ENCODE measurements around the gene C1orf21.
A peak's percentile ranks its signal among the peaks of the same experiment; 100 is the strongest.

The C1orf21 gene

DNA sequence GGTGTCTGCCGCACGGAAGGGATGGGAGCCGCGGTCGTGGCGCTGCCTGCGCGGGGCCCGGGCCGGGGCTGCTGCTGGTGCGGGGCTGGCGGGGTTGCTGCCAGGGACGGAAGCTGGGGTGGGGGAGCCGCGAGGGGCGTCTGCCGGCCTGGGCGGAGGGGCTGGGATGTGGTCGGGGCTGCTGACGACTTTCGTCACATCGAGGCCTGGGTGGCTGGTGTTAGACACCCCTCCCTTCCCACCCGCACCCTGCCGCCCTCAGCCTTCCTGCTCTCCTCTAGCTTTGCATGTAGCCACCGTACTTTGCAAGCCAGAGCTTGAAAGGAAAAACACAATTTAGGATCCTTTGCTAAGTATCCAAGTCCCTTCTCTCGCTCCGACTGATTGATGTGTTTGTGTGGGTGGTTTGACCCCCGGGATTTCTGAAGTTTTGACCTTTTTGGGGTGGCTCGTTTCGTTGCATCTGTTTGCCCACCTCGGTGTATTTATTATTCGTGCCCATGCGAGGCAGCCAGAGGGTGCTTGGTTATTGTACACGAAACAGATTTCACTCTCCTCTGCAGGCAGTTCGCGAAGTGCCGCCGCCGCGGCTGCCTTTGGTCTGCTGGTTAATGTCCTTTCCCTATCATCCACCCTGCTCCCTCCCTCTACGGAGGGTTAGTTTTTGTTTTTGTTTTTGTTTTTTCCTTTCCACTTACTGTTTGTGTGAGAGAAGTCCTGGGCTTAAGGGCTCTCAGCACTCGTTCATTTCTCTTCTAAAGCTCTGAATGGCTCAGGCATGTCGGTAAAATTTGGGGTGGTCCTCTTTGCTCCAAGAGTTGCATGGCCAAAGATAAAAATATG is 868 bp downstream of the C1orf21 start:
- DNase-seq = peak; percentile 10

DNA sequence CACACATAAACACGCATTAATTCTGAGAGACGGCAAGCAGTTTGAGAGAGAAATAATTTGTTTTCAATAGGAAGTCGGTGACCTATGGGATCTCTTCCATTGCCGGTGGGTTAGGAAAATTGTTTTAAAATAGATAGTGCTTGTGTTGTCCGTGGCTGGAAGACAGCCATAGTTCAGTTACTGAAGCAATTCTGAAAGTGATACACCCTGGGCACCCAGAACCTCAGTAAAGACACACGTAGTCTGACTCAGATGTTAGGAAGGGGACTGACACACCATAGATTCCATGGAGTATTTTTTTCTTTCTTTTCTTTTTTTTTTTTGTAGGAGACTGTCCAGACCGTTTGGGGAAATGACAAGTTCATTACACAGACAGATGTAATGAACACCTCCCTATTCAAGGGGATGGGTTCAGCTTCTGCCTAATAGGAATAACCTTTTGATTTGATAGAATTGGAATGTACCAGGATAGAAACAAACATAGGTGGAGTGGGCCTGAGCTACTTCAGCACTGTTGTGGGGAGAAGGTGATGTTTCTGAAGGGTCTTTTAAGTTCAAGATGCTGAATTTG is 1.6 kb downstream of the C1orf21 start:
- peak; percentile 85 for DNase-seq

- DNase-seq = no peak
These were observed 2.1 kb downstream of the C1orf21 start for GRCh38 chr1:184388971-184389370.

DNA sequence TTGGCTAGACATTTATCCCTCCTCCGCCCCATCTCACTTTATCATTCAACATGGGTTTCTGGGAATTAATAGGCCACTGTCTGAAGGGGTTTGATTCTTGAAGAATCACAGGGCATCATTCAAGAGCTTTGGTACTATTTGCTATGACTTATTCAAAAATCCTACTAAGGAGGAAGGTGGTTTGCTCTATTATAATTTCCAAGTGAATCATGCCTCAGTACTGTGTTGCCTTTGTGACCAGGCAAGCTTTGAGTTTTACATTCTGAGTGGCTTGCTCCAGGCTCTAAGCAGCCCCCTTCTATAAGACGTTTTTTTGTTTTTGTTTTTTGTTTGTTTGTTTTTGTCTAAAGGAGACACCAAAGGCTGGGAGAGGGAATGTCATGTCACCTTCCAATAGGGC is 2.6 kb downstream of the C1orf21 start:
- no peak for DNase-seq

DNA sequence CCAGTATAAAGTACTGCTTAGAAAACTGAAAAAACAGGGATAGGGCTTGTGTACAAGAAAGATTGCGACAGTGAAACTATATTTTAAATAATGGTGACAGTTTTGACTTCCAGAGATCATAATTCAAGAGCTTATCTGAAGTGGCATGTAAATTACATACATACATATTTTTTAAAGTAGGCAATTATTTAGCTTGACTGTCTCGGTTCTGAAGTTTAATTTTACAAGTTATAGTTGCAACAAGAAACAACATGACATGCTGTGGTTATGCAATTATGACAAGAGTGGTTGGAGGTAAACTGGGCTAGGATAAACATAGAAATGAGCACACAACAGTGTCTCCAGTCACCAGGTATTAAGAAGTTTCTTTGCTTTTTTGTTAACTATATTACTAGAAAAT is 4.1 kb downstream of the C1orf21 start:
- DNase-seq = peak; percentile 38

DNA sequence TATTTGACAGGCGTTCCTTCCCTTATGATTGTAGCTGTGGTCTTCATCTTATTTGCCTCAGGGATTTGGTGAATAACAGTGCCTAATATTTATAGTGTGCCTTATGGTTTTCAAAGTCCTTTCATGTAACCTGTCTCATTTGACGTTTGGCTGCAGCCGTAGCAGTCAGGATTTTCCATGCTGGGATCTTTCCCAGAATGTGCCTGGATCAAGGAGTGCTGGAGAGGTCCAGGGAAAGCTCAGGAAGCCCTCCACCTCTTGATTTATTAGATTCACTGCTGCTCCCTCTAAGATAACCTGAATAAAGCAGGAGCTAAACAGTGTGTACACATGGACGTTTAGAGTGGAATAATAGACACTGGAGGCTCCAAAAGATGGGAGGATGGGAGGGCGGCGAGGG is 5.2 kb downstream of the C1orf21 start:
- no peak for DNase-seq

DNA sequence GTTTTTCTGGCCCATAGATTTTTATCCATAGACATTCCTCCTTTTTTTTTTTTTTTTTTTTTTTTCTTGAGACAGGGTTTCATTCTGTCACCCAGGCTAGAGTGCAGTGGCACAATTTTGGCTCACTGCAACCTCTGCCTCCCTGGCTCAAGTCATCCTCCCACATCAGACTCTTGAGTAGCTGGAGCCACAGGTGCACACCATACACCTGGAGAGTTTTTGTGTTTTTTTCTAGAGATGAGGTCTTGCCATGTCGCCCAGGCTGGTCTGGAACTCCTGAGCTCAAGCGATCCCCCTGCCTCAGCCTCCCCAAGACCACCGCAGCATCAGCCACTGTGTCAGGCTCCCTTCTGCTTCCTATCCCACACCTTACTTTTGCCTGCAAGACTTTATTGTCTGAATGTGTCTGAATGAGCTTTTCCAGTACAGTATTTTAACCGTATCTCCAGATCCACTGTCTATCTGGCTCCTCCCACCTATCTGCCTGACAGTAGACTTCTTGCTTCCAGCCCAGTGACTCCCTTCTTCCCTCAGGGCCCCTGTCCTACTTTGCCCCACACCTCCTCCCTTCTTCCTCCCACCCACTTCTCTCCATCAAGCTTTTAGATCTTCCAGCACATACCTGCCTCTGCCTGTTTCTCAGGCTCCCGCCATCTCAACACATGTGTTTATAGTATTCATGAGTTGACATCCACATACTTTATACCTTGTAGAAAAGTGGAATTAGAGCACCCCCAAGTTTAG is 6.1 kb downstream of the C1orf21 start:
- DNase-seq = no peak

GRCh38 chr1:184393962-184394361 is 7.1 kb downstream of the C1orf21 start:
- DNase-seq = peak; percentile 11

DNA sequence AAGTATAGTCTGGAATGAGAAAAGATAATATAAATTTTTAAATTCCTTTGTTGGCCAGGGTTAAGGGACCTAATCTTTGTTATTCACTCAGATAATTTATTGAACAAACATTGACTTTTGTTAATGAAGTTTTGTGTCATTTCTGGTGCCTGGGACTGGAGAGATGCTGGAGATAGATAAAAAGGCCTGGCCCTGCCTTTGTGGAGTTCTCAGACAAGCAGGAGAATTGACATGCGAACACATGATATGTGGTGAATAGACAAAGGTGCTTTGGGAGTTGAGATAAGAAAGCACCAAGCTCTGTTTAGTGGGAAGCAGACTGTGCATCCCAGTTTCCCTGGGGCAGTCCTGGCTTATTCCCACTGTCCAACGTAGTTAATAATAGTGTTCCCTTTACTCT is 8.5 kb downstream of the C1orf21 start:
- DNase-seq = no peak

DNA sequence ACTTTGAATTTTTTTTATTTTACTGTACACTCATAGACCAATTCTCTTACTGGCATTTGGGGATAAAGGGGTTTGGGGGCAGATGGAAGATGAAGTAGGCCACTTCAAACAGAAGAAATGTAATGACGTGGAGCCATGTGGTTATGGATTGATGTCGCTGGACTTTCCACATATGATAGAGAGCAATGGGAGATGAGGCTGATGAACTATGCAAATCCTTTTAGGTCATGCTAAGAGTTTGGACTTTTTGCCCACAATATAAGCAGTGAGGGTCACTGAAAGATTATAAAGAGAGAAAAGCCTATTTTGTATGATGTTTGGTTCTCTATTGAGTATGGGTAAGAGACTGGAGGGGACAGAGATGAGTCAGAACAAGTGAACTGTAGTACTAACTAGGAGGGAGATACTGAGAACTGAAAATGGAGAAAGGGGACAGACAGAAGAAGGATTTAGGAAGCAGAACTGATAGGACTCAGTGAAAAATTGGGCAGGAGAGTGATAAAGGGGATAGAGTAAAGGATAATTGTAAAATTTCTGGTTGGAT is 9.2 kb downstream of the C1orf21 start:
- DNase-seq = no peak

GRCh38 chr1:184399192-184399847 is 12.5 kb downstream of the C1orf21 start:
- no peak for DNase-seq

DNA sequence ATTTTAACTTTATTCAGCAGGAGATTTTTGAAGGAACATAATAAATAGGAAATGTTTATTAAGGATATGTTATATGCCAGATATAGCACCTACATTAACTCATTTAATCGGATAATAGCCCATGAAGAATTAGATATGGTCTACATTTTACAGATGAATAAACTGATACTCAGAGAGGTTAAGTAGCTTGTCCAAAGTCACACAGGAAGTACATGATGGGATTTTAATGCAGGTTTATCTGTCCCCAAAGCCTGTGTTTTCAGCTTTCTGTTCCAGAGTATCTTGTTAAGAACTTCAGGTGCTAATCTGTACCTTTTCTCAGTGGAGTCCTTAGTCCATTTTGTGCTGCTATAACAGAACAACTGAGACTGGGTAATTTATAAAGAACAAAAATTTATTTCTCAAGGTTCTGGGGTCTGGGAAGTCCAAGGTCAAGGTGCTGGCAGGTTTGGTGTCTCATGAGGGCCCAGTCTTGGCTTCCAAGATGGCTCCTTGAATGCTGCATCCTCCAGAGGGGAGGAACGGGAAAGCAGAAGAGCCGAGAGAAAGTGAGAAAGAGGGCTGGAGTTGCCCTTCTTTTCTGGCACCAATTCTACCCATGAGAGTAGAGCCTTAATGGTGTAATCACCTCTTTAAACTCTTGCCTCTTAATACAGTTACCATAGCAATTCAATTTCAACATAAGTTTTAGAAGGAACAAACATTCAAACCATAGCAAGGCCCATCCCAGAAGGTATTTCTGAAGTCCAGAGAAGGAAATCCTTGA is 17.3 kb downstream of the C1orf21 start:
- no peak for DNase-seq

- DNase-seq = no peak
These were observed 17.8 kb downstream of the C1orf21 start for GRCh38 chr1:184404727-184405027.

- no peak for DNase-seq
These were observed 18.4 kb downstream of the C1orf21 start for GRCh38 chr1:184405094-184405800.

GRCh38 chr1:184405801-184406142 is 18.9 kb downstream of the C1orf21 start:
- no peak for DNase-seq

- DNase-seq = no peak
These were observed 19.6 kb downstream of the C1orf21 start for GRCh38 chr1:184406479-184406878.

DNA sequence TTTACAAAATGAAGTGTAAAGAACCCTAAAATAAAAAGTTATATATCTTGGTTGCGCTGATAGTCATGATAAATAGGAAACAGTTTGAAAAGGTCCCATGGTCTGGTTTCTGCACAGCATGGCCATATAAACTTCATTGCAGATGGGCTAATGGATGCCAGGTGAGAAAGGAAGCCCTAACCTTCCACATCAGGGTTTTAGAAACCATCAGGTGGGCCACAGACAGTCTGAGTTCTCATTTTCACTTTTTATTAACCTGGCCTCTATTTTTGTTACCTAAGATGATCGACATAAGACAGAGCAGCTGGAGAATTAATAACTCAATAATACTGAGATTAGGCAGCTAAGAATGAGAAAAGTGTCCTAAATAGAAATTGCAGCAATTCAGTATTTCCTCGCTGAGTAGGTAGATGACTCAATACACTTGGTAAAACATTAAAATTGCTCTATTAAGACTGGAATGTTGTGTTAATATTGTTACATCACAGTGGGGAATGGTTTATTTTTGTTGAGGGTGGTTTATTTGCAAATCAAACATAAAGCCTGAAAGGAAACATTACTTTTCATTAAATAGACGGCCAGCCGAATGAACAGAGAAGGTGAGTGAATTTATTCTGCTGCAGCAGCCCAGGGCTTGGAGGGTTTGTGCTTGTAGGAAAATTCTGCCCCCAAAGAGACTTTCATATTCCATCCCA is 21.1 kb downstream of the C1orf21 start:
- peak; percentile 12 for DNase-seq

GRCh38 chr1:184408580-184408979 is 21.8 kb downstream of the C1orf21 start:
- DNase-seq = no peak

DNA sequence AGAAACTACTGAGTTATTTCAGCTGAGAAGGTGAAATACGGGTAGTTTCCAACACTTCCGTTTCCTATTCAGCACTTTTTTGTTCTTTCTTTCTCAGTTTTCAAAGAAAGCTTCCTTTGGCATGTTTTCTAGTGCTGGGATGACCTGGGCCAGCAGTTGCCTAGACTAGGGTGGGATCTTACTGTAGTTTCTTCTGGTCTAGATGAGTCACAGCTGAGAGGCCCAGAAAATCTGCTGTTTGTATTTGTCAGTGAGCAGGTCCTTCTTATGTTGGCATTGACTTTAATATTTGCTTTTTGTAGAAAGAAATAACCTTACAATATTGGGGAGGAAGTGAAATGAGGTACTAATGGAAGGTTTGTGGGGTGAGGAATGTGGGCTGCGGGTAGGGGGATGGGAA is 22.2 kb downstream of the C1orf21 start:
- peak; percentile 10 for DNase-seq

- DNase-seq = no peak
These were observed 25.6 kb downstream of the C1orf21 start for GRCh38 chr1:184412472-184412871.

GRCh38 chr1:184416481-184416880 is 29.7 kb downstream of the C1orf21 start:
- peak; percentile 31 for DNase-seq

Measured in fibroblast of skin of abdomen (primary cell).